Body of pancreas (tissue), 4 donors: ENCODE measurements around the gene HOXA1. TPM values are rescaled to one million over a fixed set of nuclear protein-coding genes. Genes with fewer than 3 reads are reported as not detected.

ENCODE experiments used
- ATAC-seq: fragments of 150-250 bp; one replicate; pipeline ENCODE4 v1.9.1; 2016
- DNase-seq, 4 donors: peaks; one replicate each; pipeline ENCODE4 v3.0.0-alpha.2; 2019
- H3K27ac ChIP-seq, 4 donors: fragments of 200-600 bp; sonication (generic); 1 replicate in 3 of 4; 2 replicates in 1 of 4; pipeline versions ENCODE4 v1.5.1 to v1.6.1; 2016 to 2019; ENCODE audit warnings: mild to moderate bottlenecking in 1 of 4, mixed read lengths in 1 of 4, moderate library complexity in 1 of 4
- H3K27me3 ChIP-seq, 2 donors: fragments of 200-600 bp; sonication (generic); one replicate each; pipeline ENCODE4 v1.6.0; 2016; ENCODE audit warnings: mild to moderate bottlenecking in 1 of 2
- H3K36me3 ChIP-seq, 2 donors: fragments of 200-600 bp; sonication (generic); replicated peaks in 1 of 2; 2 replicates each; pipeline ENCODE4 v1.5.1; 2016; ENCODE audit warnings: low read depth in 2 of 2; ENCODE audit not compliant: insufficient read depth in 1 of 2
- H3K4me1 ChIP-seq: fragments of 200-600 bp; sonication (generic); one replicate; pipeline ENCODE4 v1.6.0; 2016
- H3K4me3 ChIP-seq, 2 donors: fragments of 200-600 bp; sonication (generic); 1 replicate in 1 of 2; 2 replicates in 1 of 2; pipeline ENCODE4 v1.5.1; 2016 to 2019
- H3K9me3 ChIP-seq, 3 donors: fragments of 200-600 bp; sonication (generic); 1 replicate in 2 of 3; 2 replicates in 1 of 3; pipeline ENCODE4 v1.5.1; 2016
- CTCF ChIP-seq, 7 experiments: fragments of 450-650 bp in 4 of 7; fragments of 200-600 bp in 3 of 7; sonication (generic) in 3 of 7; IDR thresholded peaks; one replicate each; pipeline ENCODE4 v1.5.1; 2016 to 2019; ENCODE audit warnings: antibody characterized with exemption in 7 of 7
- POLR2A ChIP-seq, 3 donors: fragments of 450-650 bp; IDR thresholded peaks; one replicate each; pipeline ENCODE4 v1.6.1; 2016; ENCODE audit warnings: antibody characterized with exemption in 3 of 3, mild to moderate bottlenecking in 2 of 3
- WGBS, 2 donors: methylation state at CpG; one replicate each; pipeline ENCODE4 v1.1.5; 2017; 5-methylcytosine and 5-hydroxymethylcytosine counted together
- intact Hi-C: fragments of 100-400 bp; cut with DNase I; formaldehyde crosslinking; loops from one replicate; pipeline ENCODE4 v1.15.1; 2023
- total RNA-seq, 2 donors: library from RNA; depleted of rRNA; stranded (reverse); fragments of >200 nt; gene quantifications; one replicate each; pipeline ENCODE4 v1.1.0, GENCODE V29; 2016

The HOXA1 gene
- total RNA-seq, 2 donors from 2014 or later = not detected

DNA sequence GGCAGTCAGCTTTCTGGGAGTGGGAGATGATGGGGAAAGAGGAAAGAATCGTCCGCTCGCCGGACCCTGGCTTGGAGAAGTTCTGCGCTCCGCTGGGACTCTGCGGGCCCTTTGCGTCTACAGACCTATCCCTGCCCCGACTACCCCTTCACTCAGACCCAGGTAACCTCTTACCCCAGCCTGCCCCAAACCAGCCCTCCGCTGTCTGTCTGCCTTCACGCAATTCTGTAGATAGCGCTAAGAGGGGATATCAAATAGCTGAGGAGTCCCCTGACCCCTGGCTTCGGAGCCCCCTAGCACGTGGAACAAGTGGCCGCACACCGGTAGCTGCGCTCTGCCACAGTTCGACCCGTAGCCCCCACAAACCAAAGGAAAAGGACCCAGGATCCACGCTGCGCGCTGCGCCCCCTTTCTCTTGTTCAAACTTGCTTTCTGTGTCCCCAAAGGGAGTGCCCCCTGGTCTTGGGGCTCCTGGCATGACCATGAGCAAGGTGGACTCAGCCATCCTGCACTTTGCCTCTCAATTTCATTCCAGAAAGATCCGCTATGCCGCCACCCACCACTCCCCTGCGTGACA, 27.8 kb upstream of the HOXA1 start:
- no peaks in the 10 kb centered on the region for H3K9me3 ChIP-seq
- 25 to 34% methylated on average over 20 to 26 of the region's 26 CpGs for WGBS, 2 donors
- ATAC-seq (no peak), DNase-seq (no peak)
- peaks cover 7% of the 10 kb centered on the region for H3K4me1 ChIP-seq
- H3K27ac ChIP-seq = peak overlapping the region in 1 of 4 donors; percentile 21
- H3K36me3 ChIP-seq = no peaks in the 10 kb centered on the region
- no peak overlapping the region for H3K4me3 ChIP-seq
- peaks cover 0 to 45% of the 10 kb centered on the region in 2 donors for H3K27me3 ChIP-seq
- no peak for TF ChIP-seq CTCF (IDR thresholded peaks at IDR 0.05)
- TF ChIP-seq POLR2A (IDR thresholded peaks at IDR 0.05) = no peak
- intact Hi-C loops = no loop called here

- ATAC-seq (no peak), DNase-seq (no peak)
- H3K27ac ChIP-seq = peak overlapping the region in 2 of 4 donors; percentile 13 to 21
- no peak overlapping the region for H3K4me3 ChIP-seq
- TF ChIP-seq POLR2A (IDR thresholded peaks at IDR 0.05) (no peak), CTCF (IDR thresholded peaks at IDR 0.05) (no peak)
- intact Hi-C loops = no loop called here
- no peaks in the 10 kb centered on the region for H3K9me3 ChIP-seq
- peaks cover 0 to 46% of the 10 kb centered on the region in 2 donors for H3K27me3 ChIP-seq
- peaks cover 7% of the 10 kb centered on the region for H3K4me1 ChIP-seq
- 20 to 21% methylated on average over 14 of the region's 14 CpGs for WGBS, 2 donors
- H3K36me3 ChIP-seq = no peaks in the 10 kb centered on the region
Observed at GRCh38 chr7:27123007-27123476, 27.2 kb upstream of the HOXA1 start.

DNA sequence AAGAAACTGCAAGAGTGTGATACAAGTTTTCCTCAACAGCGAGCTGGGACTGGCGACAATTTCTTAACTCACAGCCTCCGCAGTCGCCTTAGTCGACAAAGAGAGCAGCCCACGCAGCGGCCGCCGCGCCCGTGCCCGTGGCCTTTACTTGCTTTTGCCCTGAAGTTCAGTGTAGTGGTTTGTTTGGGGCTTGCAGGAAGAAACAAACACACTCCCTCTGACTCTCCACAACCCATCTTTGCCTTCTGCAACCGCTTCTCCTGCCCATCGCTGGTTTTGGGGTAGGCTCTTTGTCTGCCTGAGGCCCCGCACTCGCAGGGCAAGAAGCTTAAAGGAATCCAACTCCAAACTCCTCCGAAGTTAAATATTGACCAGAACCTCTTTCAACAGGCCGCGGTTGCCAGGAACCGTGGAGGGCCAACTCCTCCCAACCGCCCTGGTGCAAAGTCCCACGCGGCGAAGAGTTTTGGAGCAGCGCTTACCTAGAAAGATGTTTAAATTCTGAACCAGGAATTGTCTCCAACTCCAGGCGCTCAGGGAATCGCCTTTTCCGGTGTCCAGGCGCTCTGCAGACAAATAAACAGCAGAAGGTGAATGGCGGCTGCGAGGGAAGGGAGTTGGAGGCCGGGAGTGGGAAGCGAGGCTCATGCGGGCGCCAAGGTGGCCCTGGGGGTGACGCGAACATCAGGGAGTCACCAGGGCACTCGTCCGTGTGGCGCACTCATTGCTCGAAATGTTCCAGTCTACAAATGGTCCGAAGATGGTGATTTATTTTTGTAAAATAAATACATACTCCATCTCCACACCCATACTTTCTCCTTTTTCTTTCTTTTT, 26.5 kb upstream of the HOXA1 start:
- Histone ChIP-seq H3K4me3 (no peak overlapping the region), H3K36me3 (no peaks in the 10 kb centered on the region), H3K9me3 (no peaks in the 10 kb centered on the region), H3K27me3 (peaks cover 0 to 51% of the 10 kb centered on the region in 2 donors), H3K4me1 (peaks cover 7% of the 10 kb centered on the region), H3K27ac (peak overlapping the region in 1 of 4 donors; percentile 31)
- DNase-seq (no peak), ATAC-seq (no peak)
- intact Hi-C loops = no loop called here
- 18 to 22% methylated on average over 37 to 42 of the region's 42 CpGs for WGBS, 2 donors
- TF ChIP-seq CTCF (IDR thresholded peaks at IDR 0.05) = no peak
- no peak for TF ChIP-seq POLR2A (IDR thresholded peaks at IDR 0.05)

DNA sequence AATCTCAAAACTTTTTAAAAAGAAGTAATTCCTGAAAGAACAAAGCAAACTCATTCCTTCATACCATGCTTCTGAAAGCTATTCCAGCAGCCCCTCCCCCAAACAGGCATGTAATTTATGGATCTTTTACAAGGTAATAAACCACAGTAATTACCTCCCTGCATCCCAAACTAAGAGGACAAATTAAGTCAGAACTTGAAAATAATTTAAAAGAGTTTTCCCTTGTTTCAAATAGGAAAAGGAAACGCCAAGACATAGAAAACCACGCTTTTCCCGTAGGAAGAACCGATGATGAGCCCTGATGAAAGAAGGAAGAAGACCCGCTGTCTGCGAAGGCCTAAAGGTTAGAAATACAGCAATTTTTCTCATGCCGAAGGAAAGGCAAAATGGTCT, 25.9 kb upstream of the HOXA1 start:
- H3K4me1 ChIP-seq = peaks cover 7% of the 10 kb centered on the region
- WGBS, 2 donors = 39 to 45% methylated on average over 7 of the region's 7 CpGs
- DNase-seq = no peak
- H3K27me3 ChIP-seq = peaks cover 0 to 51% of the 10 kb centered on the region in 2 donors
- intact Hi-C loops = no loop called here
- H3K27ac ChIP-seq = peak overlapping the region in 1 of 4 donors; percentile 31
- no peak for ATAC-seq
- H3K4me3 ChIP-seq = no peak overlapping the region
- TF ChIP-seq CTCF (IDR thresholded peaks at IDR 0.05) (no peak), POLR2A (IDR thresholded peaks at IDR 0.05) (no peak)
- H3K9me3 ChIP-seq = no peaks in the 10 kb centered on the region
- H3K36me3 ChIP-seq = no peaks in the 10 kb centered on the region
